OCI-LY7 (cell line): Measurements from ENCODE around the gene IST1. TPM values are rescaled to one million over a fixed set of nuclear protein-coding genes. Genes with fewer than 3 reads are reported as not detected.

ENCODE experiments used
- BruUV-seq: library from RNA; stranded (reverse); fragments of 400-500 nt; replicated peaks from 2 replicates; lab custom pipeline; 2021; lab: Mats Ljungman, UMichigan
- CTCF ChIA-PET: fragments of 300-600 bp; sonication (Branson Sonifier 250); formaldehyde crosslinking; loops from one replicate; lab custom pipeline; 2022; ENCODE audit warnings: antibody characterized with exemption; ENCODE audit not compliant: unreplicated experiment; lab: Charles Lee
- POLR2A ChIA-PET: fragments of 300-600 bp; sonication (Branson Sonifier 250); formaldehyde crosslinking; loops from one replicate; lab custom pipeline; 2022; ENCODE audit warnings: antibody characterized with exemption; lab: Charles Lee
- DNase-seq: peaks from one replicate; pipeline ENCODE4 v3.0.0-alpha.2; 2015; ENCODE audit warnings: low spot score
- H2AFZ ChIP-seq: fragments of 200-600 bp; sonication (generic), shearing (Covaris generic); 2 replicates; pipeline ENCODE4 v1.6.1; 2014; ENCODE audit warnings: mild to moderate bottlenecking, antibody characterized with exemption, low read length, moderate library complexity
- H3K27ac ChIP-seq: fragments of 200-600 bp; sonication (generic); 2 replicates; pipeline ENCODE4 v1.5.1; 2014; ENCODE audit warnings: mixed run types, low read depth, mild to moderate bottlenecking, moderate library complexity, low read length, inconsistent platforms; ENCODE audit not compliant: poor library complexity, severe bottlenecking
- H3K36me3 ChIP-seq: fragments of 200-600 bp; sonication (generic); 2 replicates; pipeline ENCODE4 v1.6.1; 2014; ENCODE audit warnings: mild to moderate bottlenecking, antibody characterized with exemption, low read length, moderate library complexity, mixed read lengths; ENCODE audit not compliant: insufficient read depth
- H3K4me1 ChIP-seq: fragments of 200-600 bp; sonication (generic); 2 replicates; pipeline ENCODE4 v1.5.1; 2014; ENCODE audit warnings: mild to moderate bottlenecking, low read length; ENCODE audit not compliant: insufficient read depth, poor library complexity, severe bottlenecking
- H3K4me2 ChIP-seq: fragments of 200-600 bp; sonication (generic); 2 replicates; pipeline ENCODE4 v1.6.1; 2014; ENCODE audit warnings: mild to moderate bottlenecking, low read length
- H3K4me3 ChIP-seq: fragments of 200-600 bp; sonication (generic); 2 replicates; pipeline ENCODE4 v1.5.1; 2014; ENCODE audit warnings: mild to moderate bottlenecking, low read depth, low read length; ENCODE audit not compliant: poor library complexity, severe bottlenecking
- H3K79me2 ChIP-seq: fragments of 200-600 bp; sonication (generic); 2 replicates; pipeline ENCODE4 v1.6.1; 2016; ENCODE audit warnings: low read depth, mild to moderate bottlenecking, low read length, moderate library complexity, mixed read lengths; ENCODE audit not compliant: insufficient read depth
- H3K9me2 ChIP-seq: fragments of 200-600 bp; sonication (generic); 2 replicates; pipeline ENCODE4 v1.6.1; 2016; ENCODE audit warnings: mild to moderate bottlenecking, low read length, mixed read lengths; ENCODE audit not compliant: insufficient read depth
- H3K9me3 ChIP-seq: fragments of 200-600 bp; sonication (generic); 2 replicates; pipeline ENCODE4 v1.6.1; 2014; ENCODE audit warnings: mild to moderate bottlenecking, mixed run types, low read length, mixed read lengths
- H4K20me1 ChIP-seq: fragments of 200-600 bp; sonication (generic); 2 replicates; pipeline ENCODE4 v1.6.1; 2014; ENCODE audit warnings: mild to moderate bottlenecking, antibody characterized with exemption, low read length, moderate library complexity, mixed read lengths; ENCODE audit not compliant: insufficient read depth
- EZH2phosphoT487 ChIP-seq: fragments of 200-600 bp; sonication (generic); IDR thresholded peaks from 2 replicates; pipeline ENCODE4 v1.6.1; 2018; ENCODE audit warnings: low read depth, borderline replicate concordance, mild to moderate bottlenecking, mixed run types, antibody characterized with exemption, low read length, moderate library complexity, mixed read lengths
- intact Hi-C: fragments of 100-400 bp; cut with micrococcal nuclease; formaldehyde crosslinking; loops from one replicate; pipeline ENCODE4 v1.10.0; 2022; ENCODE audit not compliant: unreplicated experiment
- total RNA-seq, 2 experiments: library from RNA; depleted of rRNA in 1 of 2; stranded (reverse); fragments of >200 nt in 1 of 2; shearing (Covaris generic) in 1 of 2; gene quantifications; 2 replicates each; pipeline ENCODE4 v1.2.3, GENCODE V29; 2014 to 2022
- TF ChIP-seq, protein P1 (sequence below): fragments of 200-600 bp; sonication (generic); conservative IDR thresholded peaks from 2 replicates; pipeline ENCODE4 v1.5.1; 2014; ENCODE audit warnings: mild to moderate bottlenecking, antibody characterized with exemption, low read length, moderate library complexity, mixed read lengths

The IST1 gene
- total RNA-seq, 2 experiments from 2014 or later: 147 to 200 TPM

DNA sequence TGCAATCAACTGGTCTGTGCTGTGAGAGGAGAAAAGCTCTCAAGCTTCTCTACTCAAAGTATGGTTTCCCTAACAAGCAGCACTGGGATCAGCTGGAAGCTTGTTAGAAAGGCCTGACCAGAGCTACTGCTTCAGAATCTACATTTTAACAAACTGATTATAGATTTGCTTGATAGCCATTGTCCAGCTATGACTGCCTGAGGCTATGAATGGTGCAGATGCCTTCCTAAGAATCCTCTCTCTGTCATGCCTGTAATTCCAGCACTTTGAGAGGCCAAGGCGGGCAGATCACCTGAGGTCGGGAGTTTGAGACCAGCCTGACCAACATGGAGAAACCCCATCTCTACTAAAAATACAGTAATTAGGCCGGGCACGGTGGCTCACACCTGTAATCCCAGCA lies 76.2 kb downstream of the IST1 start:
- Histone ChIP-seq H3K9me3 (no peaks in the 10 kb centered on the region), H3K36me3 (no peaks in the 10 kb centered on the region), H3K4me1 (no peaks in the 10 kb centered on the region), H2AFZ (no peak overlapping the region), H3K4me2 (no peak overlapping the region), H3K9me2 (no peaks in the 10 kb centered on the region), H4K20me1 (no peaks in the 10 kb centered on the region), H3K4me3 (no peak overlapping the region), H3K27ac (no peak overlapping the region), H3K79me2 (no peaks in the 10 kb centered on the region)
- CTCF ChIA-PET: no interaction called here
- BruUV-seq: no TSS peak
- POLR2A ChIA-PET: interaction anchor here (0.6 kb wide), 1 partner anchor 300 kb away, joined by 3 read pairs; no protein-coding TSS in a partner anchor
- DNase-seq: no peak
- intact Hi-C loops: no loop called here
- TF ChIP-seq, protein P1, sequence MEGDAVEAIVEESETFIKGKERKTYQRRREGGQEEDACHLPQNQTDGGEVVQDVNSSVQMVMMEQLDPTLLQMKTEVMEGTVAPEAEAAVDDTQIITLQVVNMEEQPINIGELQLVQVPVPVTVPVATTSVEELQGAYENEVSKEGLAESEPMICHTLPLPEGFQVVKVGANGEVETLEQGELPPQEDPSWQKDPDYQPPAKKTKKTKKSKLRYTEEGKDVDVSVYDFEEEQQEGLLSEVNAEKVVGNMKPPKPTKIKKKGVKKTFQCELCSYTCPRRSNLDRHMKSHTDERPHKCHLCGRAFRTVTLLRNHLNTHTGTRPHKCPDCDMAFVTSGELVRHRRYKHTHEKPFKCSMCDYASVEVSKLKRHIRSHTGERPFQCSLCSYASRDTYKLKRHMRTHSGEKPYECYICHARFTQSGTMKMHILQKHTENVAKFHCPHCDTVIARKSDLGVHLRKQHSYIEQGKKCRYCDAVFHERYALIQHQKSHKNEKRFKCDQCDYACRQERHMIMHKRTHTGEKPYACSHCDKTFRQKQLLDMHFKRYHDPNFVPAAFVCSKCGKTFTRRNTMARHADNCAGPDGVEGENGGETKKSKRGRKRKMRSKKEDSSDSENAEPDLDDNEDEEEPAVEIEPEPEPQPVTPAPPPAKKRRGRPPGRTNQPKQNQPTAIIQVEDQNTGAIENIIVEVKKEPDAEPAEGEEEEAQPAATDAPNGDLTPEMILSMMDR: no peak
- TF ChIP-seq EZH2phosphoT487: no peak

DNA sequence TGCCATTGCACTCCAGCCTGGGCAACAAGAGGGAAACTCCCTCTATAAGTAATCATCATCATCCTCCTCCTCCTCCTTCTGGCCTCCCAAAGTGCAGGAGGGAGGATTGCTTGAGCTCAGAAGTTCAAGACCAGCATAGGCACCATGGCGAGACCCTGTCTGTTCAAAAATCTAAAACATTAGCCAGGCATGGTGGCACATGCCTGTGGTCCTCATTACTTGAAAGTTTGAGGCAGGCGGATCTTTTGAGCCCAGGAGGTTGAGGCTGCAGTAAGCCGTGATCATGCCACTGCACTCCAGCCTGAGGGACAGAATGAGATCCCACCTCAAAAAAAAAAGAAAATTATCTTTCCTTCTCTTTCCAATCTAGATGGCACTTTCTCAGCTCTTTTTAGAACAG lies 77.0 kb downstream of the IST1 start:
- BruUV-seq: no TSS peak
- ChIA-PET CTCF (no interaction called here), POLR2A (interaction anchor here (0.6 kb wide), 2 partner anchors 407 to 629 kb away, joined by 4 to 5 read pairs; no protein-coding TSS in a partner anchor)
- Histone ChIP-seq H3K4me2 (no peak overlapping the region), H3K4me3 (no peak overlapping the region), H3K79me2 (no peaks in the 10 kb centered on the region), H3K27ac (no peak overlapping the region), H3K9me3 (no peaks in the 10 kb centered on the region), H3K4me1 (no peaks in the 10 kb centered on the region), H4K20me1 (no peaks in the 10 kb centered on the region), H3K9me2 (no peaks in the 10 kb centered on the region), H3K36me3 (no peaks in the 10 kb centered on the region), H2AFZ (no peak overlapping the region)
- DNase-seq: no peak
- TF ChIP-seq EZH2phosphoT487: no peak
- TF ChIP-seq, protein P1: no peak
- intact Hi-C loops: no loop called here

DNA sequence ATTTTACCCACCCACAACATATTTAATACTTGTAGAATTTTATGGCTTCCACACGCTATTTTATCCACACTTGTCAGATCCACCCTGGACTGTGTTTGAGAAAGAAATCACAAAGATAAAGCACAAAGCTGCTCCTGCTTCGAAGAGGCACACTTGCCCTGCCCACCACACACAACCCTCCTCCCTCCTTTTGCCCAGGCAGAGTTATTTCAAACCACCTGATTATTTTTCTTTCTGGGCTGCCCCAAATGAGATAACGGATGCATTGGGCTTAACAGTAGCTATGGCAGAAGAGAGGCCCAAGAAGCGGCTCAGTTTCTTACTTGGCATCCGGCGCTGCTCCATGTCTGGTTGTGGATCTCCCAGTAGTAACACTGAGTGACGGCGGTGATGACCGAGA lies 77.7 kb downstream of the IST1 start:
- Histone ChIP-seq H3K4me1 (no peaks in the 10 kb centered on the region), H3K79me2 (no peaks in the 10 kb centered on the region), H3K4me2 (no peak overlapping the region), H3K36me3 (no peaks in the 10 kb centered on the region), H3K27ac (no peak overlapping the region), H3K9me2 (no peaks in the 10 kb centered on the region), H3K9me3 (no peaks in the 10 kb centered on the region), H2AFZ (no peak overlapping the region), H4K20me1 (no peaks in the 10 kb centered on the region), H3K4me3 (no peak overlapping the region)
- ChIA-PET CTCF (no interaction called here), POLR2A (interaction anchor here (0.6 kb wide), 1 partner anchor 408 kb away, joined by 5 read pairs; no protein-coding TSS in a partner anchor)
- no peak for TF ChIP-seq EZH2phosphoT487
- TF ChIP-seq, protein P1: no peak
- DNase-seq: no peak
- intact Hi-C loops: no loop called here
- BruUV-seq: no TSS peak
